Cerebellar nuclear complex (tissue), 1 donor: Measurements from ENCODE around the gene SASH1.
"Not testable (repeated sequence)": the region's sequence is repeated elsewhere in the genome, so short reads cannot be mapped to it uniquely, and the experiment has no call there.

Experiments used
- DNase-seq, 2 experiments: peaks; one replicate each; lab custom pipeline; 2025; lab: John Stamatoyannopoulos, UW

The SASH1 gene

DNA sequence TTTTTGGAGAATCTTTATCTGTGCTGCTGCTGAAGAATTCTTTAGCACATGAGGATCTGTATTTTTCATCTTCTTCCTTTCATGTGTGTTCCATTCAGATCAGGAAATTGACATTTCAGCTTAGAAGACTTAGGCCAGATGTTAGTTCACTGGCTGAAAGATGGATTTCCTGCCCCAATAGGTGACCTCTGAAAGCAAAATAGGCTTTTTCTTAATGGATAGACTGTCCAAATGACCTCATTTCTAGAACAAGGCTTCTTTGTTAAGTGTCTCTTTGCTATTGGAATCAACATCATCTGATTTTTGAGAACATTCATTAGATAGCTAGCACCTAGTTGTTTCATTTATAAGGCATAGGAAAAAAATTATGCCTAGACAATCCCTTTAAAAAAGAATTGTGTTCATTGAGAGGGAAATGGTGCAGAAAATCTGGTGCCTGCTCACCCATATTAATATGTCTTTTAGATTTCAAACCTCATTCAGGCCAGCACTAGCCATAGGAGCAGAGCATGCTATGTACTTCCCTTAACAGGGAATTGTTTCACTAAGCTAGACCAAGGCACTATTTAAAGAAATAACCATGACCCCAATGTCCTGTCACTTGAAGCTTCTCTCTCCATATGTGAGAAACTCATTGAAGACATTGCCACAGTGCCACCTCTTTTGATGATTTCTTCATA lies 13.6 kb upstream of the SASH1 start:
- no peak for DNase-seq

DNA sequence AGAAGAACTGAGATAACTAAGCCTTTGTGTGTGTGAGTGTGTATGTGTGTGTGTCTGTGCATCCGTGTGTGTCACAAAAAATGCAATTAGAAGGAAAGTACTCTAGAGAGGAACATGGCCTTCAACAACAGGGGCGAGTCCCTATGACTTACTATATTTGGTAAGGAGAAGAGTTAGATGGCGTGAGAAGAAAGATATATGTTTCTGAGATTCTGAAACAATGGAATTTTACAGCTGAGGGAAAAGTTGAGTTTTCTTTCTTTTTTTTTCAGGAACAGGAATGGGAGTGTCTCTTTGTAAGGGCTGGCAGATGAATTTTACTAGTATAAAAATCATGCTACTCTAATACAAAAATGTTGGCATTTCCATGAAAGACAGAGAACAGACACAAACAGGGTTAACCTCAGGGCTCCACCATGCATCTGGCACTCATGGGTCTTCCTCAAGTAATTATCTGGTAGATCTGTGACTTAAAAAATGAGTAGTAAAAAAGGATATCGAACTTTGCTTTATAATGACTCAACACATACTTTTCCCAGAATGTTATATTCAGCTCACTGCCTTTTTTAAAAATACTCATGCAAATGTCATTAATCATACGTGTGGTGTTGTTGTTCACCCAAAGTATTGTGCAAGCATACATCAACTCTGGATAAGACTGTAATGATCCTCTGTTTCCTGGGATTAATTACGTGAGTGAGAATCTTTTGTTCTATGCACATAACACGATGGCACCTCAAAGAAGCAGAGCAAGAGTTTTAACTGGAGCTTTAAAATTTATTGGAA lies 12.8 kb upstream of the SASH1 start:
- DNase-seq: no peak

DNA sequence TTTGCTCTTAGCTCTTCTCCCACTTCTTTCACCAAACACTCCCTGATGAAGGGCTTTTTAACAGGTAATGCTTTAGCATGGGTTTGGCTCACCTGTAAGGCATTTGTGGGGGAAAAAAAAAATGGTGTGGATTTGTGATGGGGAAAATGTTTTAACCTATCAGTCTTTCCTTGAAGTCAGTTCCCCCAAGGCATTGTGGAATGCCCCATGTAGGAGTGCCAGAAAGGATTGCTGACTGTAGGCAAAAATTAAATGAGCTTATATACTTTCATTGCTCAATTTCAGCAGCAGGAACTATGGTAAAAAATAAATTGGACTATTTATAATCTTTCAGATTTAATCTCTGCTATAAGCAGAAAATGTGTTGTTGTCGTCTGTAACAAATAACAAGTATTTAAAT lies 10.6 kb upstream of the SASH1 start:
- no peak for DNase-seq

DNA sequence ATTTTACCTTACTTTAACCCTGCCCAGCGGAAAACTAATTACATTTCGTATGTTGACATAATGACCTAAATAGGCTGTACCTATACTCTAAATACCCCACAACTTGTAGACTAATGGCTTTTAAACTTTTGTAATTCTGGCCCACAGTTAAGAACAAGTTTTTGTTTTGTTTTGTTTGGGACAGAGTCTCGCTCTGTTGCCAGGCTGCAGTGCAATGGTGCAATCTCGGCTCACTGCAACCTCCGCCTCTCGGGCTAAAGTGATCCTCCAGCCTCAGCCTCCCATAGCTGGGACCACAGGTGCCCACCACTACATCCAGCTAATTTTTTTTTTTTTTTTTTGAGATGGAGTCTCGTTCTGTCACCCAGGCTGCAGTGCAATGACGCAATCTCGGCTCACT lies 5.7 kb upstream of the SASH1 start:
- no peak for DNase-seq

DNA sequence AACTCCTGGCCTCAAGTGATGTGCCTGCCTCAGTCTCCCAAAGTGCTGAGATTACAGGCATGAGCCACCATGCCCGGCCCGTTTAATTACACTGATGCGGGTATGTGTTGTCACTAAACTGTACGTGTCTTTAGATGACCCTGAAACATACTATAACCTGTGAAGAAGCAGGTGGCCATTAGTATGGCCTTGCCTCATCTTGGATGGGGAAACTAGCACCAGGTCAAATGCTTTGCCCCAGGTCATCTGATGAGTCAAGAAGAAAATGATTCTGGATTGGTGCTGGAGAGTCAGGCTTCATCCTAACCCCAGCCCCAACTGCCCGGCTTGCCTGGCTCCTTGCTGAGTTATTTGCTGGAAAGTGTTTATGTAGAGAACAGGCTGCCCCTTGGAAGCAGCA lies 2.9 kb upstream of the SASH1 start:
- DNase-seq: no peak

GRCh38 chr6:148340586-148341297 lies 1.9 kb upstream of the SASH1 start:
- DNase-seq: no peak

GRCh38 chr6:148342100-148342349 lies 613 bp upstream of the SASH1 start:
- no peak for DNase-seq

- no peak for DNase-seq
Observed at GRCh38 chr6:148343047-148343782, 577 bp downstream of the SASH1 start.

- no peak for DNase-seq
Observed at GRCh38 chr6:148345176-148345575, 2.5 kb downstream of the SASH1 start.

DNA sequence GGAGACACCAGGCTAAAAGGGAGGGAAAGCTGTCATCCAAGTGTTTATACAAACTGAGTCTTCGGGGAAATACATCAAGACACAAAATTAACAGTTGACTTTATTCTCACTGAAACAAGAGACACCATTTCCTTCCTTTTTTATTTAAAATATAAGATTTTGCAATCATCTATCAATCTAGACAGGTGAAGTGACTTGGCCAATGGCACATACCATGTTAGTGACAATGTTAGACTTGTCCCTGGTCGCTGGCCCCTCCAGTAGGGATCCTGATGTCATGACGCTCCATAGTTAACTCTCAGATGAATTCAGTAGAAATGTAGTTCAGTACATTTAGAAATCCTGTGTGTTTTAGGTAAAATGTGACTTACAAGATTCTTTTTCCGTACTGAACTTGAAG lies 2.9 kb downstream of the SASH1 start:
- no peak for DNase-seq

DNA sequence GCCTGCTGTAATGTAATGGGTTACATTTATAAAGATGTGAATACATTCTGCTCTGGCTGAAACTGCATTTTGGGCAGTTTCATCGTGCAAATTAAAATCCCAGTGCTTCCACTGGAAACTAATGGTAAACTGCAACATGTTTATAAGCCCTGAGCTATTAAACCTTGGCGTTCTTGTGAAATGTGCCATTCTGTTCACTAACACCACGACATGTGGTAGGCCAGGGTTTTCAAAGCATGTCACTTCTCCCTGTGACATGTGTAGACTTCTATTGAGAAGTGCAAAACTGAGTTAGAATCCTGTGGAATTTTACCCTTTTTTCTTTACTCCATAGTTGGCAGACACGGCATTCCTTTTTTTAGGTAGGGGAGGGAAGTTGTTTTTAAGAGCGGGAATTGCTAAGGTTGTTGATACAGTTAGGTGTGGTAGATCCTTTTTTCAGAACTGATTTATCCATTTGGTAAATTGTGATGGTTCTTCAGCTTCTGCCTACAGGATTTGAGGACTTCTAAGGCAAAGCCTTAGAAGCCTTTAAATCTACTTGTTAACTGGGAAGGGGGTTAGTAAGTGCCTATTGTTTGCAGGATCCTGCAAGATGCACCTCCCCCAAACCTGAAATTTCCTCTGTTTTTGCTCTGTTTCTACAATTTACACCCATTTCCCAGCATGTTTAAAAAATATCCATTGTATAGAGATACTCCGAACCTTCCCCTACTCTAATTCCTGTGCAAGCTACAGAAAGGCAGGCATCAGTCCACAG lies 4.2 kb downstream of the SASH1 start:
- DNase-seq: no peak

- DNase-seq: no peak
Observed at GRCh38 chr6:148347441-148348054, 4.9 kb downstream of the SASH1 start.

GRCh38 chr6:148348335-148348734 lies 5.7 kb downstream of the SASH1 start:
- DNase-seq: no peak

DNA sequence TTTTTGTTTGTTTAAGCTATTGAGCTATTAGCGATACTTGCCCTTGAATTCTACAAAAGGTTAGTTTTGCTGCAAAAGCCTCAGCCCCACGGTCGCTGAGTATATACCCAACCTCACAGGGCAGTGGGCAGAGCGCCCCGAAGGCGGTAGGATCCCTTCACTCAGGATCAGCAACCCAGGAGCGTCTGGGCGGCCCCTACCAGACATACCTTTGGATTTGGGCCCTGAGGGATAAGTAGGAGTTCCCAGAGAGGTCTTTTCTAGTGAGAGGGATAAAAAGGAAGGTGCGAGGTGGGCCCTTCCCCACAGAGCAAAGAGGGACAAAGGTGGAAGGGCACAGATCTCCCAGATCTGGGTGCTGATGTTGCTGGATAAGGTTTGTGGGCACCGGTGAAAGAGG lies 6.1 kb downstream of the SASH1 start:
- DNase-seq: no peak

DNA sequence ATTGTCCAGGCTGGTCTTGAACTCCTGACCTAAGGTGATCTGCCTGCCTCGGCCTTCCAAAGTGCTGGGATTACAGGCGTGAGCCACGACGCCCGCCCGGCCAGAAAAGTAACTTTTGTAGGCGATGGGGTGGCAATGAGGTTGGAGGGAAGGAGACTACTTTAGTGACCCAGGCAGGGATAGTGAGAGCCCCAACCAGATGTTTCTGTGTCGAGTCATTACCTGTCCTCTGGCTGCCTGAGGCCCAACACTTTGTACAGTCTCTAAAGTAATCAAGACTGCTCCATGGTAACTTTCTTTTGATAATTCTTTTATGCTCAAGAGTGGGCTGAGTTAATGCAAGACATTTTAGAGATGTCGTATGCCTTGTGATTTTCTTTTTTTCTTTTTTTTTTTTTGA lies 6.8 kb downstream of the SASH1 start:
- DNase-seq: no peak

GRCh38 chr6:148351309-148351708 lies 8.7 kb downstream of the SASH1 start:
- no peak for DNase-seq

- not testable (repeated sequence) for DNase-seq
Observed at GRCh38 chr6:148352421-148352820, 9.8 kb downstream of the SASH1 start.

DNA sequence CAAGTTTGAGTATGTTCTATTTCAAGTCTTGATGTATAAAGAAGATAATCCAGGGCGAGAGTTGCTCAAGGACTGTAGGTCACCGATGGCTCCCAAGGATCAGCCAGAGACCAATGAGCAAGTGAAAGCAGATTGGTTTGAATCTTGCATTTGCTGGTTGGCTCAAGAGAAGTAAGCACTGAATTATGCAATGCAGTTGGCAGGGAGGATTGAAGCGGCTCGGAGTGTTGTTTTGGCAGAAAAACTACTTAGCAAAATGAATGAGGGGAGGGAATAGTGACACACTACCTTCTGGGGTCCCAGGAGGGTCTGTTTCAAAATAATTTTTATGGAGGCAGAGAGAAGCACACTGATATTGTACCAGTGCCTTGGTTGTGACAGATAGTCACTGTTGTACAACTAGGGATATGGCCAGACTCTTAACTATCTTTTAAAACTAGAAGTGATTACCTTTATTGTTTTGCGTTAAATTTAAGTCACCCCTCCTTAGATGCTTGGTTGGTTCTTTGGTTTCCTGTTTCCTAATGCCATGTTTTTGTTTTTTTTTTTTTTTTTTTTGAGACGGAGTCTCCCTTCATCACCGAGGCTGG lies 15.7 kb downstream of the SASH1 start:
- no peak for DNase-seq

DNA sequence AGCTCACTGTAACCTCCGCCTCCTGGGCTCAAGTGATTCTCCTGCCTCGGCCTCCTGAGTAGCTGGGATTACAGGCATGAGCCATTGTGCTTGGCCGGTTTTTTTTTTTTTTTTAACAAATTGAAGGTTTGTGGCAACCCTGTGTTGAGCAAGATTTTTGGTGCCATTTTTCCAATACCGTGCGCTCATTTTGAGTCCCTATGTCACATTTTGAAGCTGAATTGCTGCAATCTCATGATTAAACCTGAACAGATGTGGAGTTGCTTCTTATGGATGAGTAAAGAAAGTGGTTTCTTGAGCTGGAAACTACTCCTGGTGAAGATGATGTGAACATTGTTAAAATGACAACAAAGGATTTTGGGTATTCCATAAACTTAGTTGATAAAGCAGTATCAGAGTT lies 16.6 kb downstream of the SASH1 start:
- no peak for DNase-seq

- no peak for DNase-seq
Observed at GRCh38 chr6:148364056-148364824, 21.6 kb downstream of the SASH1 start.
